Esophagus squamous epithelium (tissue), 5 donors: ENCODE results near the gene USP20. TPM values are rescaled to one million over a fixed set of nuclear protein-coding genes. Genes with fewer than 3 reads are reported as not detected.

Experiments
- DNase-seq: peaks from one replicate; lab custom pipeline; 2025; lab: John Stamatoyannopoulos, UW
- H3K27ac ChIP-seq, 4 donors: fragments of 200-600 bp; sonication (generic); one replicate each; pipeline ENCODE4 v1.5.1; 2016 to 2019; ENCODE audit warnings: mild to moderate bottlenecking in 1 of 4
- H3K27me3 ChIP-seq, 4 donors: fragments of 200-600 bp; sonication (generic); 1 replicate in 3 of 4; 2 replicates in 1 of 4; pipeline versions ENCODE4 v1.5.1 to v1.6.0; 2017 to 2021; ENCODE audit warnings: antibody characterized with exemption in 1 of 4
- H3K36me3 ChIP-seq, 3 donors: fragments of 200-600 bp; sonication (generic); one replicate each; pipeline ENCODE4 v1.5.1; 2016 to 2019
- H3K4me1 ChIP-seq, 3 donors: fragments of 200-600 bp; sonication (generic); one replicate each; pipeline ENCODE4 v1.5.1; 2017 to 2019
- H3K4me3 ChIP-seq, 4 donors: fragments of 200-600 bp; sonication (generic); 1 replicate in 3 of 4; 2 replicates in 1 of 4; pipeline ENCODE4 v1.5.1; 2016 to 2019; ENCODE audit warnings: mild to moderate bottlenecking in 2 of 4, moderate library complexity in 1 of 4
- H3K9me3 ChIP-seq, 3 donors: fragments of 200-600 bp; sonication (generic); one replicate each; pipeline ENCODE4 v1.5.1; 2016 to 2019
- CTCF ChIP-seq, 6 experiments: fragments of 450-650 bp in 4 of 6; fragments of 200-600 bp in 2 of 6; sonication (generic) in 2 of 6; IDR thresholded peaks; one replicate each; pipeline ENCODE4 v1.5.1; 2016 to 2019; ENCODE audit warnings: antibody characterized with exemption in 6 of 6, mild to moderate bottlenecking in 4 of 6, moderate library complexity in 4 of 6
- POLR2A ChIP-seq, 4 donors: fragments of 450-650 bp; IDR thresholded peaks; one replicate each; pipeline ENCODE4 v1.6.1; 2017; ENCODE audit warnings: antibody characterized with exemption in 4 of 4, mild to moderate bottlenecking in 4 of 4, moderate library complexity in 3 of 4
- WGBS, 2 donors: methylation state at CpG; one replicate each; pipeline ENCODE4 v1.1.5; 2018; 5-methylcytosine and 5-hydroxymethylcytosine counted together
- intact Hi-C: fragments of 100-400 bp; cut with DNase I; formaldehyde crosslinking; loops from one replicate; pipeline ENCODE4 v1.15.0; 2022
- total RNA-seq, 4 donors: library from RNA; depleted of rRNA; stranded (reverse); fragments of >200 nt; gene quantifications; one replicate each; pipeline ENCODE4 v1.1.0, GENCODE V29; 2016
- donor health status: DM: yes; HTN: yes; CAD: no.

Gene USP20
- total RNA-seq, 4 donors from 2014 or later, result 12.3 to 19.7 (median 13.6) TPM

DNA sequence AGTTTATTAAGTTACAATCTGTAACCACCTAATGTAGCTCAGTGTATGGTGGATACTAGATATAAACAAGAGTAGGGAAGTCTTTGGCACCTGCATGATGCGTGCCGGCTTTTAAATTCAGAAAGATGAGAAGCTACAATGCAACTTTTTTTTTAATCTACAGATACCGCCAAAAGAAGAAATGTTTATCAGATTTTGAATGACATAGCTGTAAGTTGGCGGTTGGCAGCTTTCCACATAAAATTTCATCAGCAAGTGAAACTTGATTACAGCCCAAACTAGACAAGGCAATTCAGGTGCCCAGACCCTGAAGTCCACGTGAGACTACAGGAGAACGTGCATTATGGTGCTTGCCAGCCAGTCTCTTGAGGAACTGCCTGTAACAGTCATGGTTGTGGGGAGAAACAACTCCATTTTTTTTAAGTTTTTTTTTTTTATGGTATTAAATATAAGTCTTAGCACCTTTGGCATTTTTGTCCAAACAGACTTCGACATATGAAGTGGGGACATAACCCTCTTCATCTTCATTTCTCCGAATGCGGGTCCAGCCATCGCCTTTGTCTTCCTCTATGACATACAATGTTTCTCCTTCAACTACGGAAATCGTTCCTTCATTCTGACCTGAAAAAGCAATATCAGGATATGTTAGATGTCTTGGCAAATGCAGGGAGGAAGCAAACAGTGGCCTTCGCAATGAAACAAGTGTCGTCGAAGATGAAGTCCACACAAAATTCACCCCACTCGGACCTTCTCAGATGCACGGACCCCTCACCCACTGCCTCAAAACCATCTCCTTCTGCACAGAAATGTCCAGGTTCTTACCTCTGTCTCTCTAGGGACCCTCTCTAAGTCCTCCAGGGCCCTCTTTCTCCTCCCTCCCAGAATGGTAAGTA is 60.4 kb downstream of the USP20 start:
- Histone ChIP-seq H3K36me3 (peaks cover 0 to 62% (median 18%) of the 10 kb centered on the region in 3 donors), H3K9me3 (no peaks in the 10 kb centered on the region), H3K4me1 (peaks cover 6 to 44% (median 11%) of the 10 kb centered on the region in 3 donors), H3K4me3 (no peak overlapping the region), H3K27ac (no peak overlapping the region), H3K27me3 (no peaks in the 10 kb centered on the region)
- no peak for DNase-seq
- TF ChIP-seq CTCF (IDR thresholded peaks at IDR 0.05) (no peak), POLR2A (IDR thresholded peaks at IDR 0.05) (no peak)
- 83 to 90% methylated on average over 17 of the region's 17 CpGs for WGBS, 2 donors
- intact Hi-C loops, result no loop called here

DNA sequence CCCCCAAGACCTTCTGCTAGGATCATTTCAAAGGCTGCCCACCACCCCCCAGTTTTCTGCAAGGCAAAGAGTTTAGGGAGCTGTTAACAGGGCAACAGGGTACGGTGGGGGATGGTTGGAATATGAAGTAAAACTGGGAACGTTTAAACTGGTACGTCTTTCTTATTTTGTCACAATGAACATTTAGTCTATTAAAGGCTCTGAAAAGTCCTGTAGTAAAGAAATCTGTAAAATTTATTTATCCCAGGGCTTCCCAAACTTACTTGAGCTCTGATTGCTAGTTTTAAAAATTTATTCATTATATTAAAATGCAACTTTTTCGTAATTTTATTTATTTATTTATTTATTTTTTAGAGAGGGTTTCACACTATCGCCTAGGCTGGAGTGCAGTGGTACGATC is 62.0 kb downstream of the USP20 start:
- H3K9me3 ChIP-seq, result no peaks in the 10 kb centered on the region
- WGBS, 2 donors, result 95 to 96% methylated on average over 6 of the region's 6 CpGs
- no peaks in the 10 kb centered on the region for H3K27me3 ChIP-seq
- peaks cover 6 to 35% (median 6%) of the 10 kb centered on the region in 3 donors for H3K4me1 ChIP-seq
- TF ChIP-seq CTCF (IDR thresholded peaks at IDR 0.05) (no peak), POLR2A (IDR thresholded peaks at IDR 0.05) (no peak)
- H3K4me3 ChIP-seq, result no peak overlapping the region
- DNase-seq, result no peak
- H3K36me3 ChIP-seq, result peaks cover 0 to 79% (median 18%) of the 10 kb centered on the region in 3 donors
- H3K27ac ChIP-seq, result no peak overlapping the region
- intact Hi-C loops, result no loop called here

GRCh38 chr9:129898185-129898584 is 62.9 kb downstream of the USP20 start:
- no peaks in the 10 kb centered on the region for H3K9me3 ChIP-seq
- DNase-seq, result no peak
- WGBS, 2 donors, result 70 to 72% methylated on average over 8 of the region's 8 CpGs
- intact Hi-C loops, result no loop called here
- peak overlapping the region in 2 of 4 donors; percentile 23 to 43 for H3K27ac ChIP-seq
- TF ChIP-seq POLR2A (IDR thresholded peaks at IDR 0.05), result no peak
- peak in 2 of 6 experiments; percentile 14 to 27 for TF ChIP-seq CTCF (IDR thresholded peaks at IDR 0.05)
- no peak overlapping the region for H3K4me3 ChIP-seq
- H3K4me1 ChIP-seq, result peaks cover 0 to 26% (median 6%) of the 10 kb centered on the region in 3 donors
- peaks cover 0 to 88% (median 18%) of the 10 kb centered on the region in 3 donors for H3K36me3 ChIP-seq
- H3K27me3 ChIP-seq, result no peaks in the 10 kb centered on the region

DNA sequence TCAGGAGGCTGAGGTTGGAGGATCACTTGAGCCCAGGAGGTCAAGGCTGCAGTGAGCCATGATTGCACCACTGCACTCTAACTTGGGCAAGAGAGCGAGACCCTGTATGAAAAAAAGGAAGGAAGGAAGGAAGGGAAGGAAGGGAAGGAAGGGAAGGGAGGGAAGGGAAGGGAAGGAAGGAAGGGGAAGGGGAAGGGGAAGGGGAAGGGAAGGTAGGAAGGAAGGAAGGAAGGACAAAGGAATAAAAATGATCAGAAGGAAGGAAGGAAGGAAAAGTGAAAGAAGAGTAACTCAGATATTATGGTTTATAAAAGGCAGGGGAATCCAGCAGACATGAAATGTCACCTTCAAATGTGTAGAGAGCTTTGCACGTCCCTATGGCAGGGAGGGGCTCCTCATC is 64.4 kb downstream of the USP20 start:
- no peaks in the 10 kb centered on the region for H3K27me3 ChIP-seq
- H3K36me3 ChIP-seq, result peaks cover 0 to 91% (median 18%) of the 10 kb centered on the region in 3 donors
- DNase-seq, result no peak
- intact Hi-C loops, result no loop called here
- no peak overlapping the region for H3K4me3 ChIP-seq
- H3K4me1 ChIP-seq, result peaks cover 0 to 17% (median 6%) of the 10 kb centered on the region in 3 donors
- H3K27ac ChIP-seq, result no peak overlapping the region
- 82 to 96% methylated on average over 2 of the region's 2 CpGs for WGBS, 2 donors
- TF ChIP-seq CTCF (IDR thresholded peaks at IDR 0.05) (no peak), POLR2A (IDR thresholded peaks at IDR 0.05) (no peak)
- no peaks in the 10 kb centered on the region for H3K9me3 ChIP-seq
